Urinary bladder (tissue), 4 donors: Measurements from ENCODE around the gene AGPAT4. TPM values are rescaled to one million over a fixed set of nuclear protein-coding genes. Genes with fewer than 3 reads are reported as not detected.

Source experiments
- DNase-seq: peaks from one replicate; pipeline ENCODE4 v3.0.0-alpha.2; 2015; ENCODE audit errors: extremely low spot score
- H3K27ac ChIP-seq: one replicate; pipeline ENCODE4 v1.5.1; 2013; ENCODE audit warnings: low read depth, mild to moderate bottlenecking, moderate library complexity
- H3K36me3 ChIP-seq: one replicate; pipeline ENCODE4 v1.6.1; 2013; ENCODE audit warnings: mild to moderate bottlenecking, moderate library complexity; ENCODE audit not compliant: insufficient read depth
- H3K4me1 ChIP-seq: one replicate; pipeline ENCODE4 v1.6.1; 2013; ENCODE audit warnings: mild to moderate bottlenecking, moderate library complexity; ENCODE audit not compliant: insufficient read depth
- H3K4me3 ChIP-seq: one replicate; pipeline ENCODE4 v1.5.1; 2013; ENCODE audit warnings: low read depth, low read length
- WGBS: extraction: QIAGEN DNeasy Blood & Tissue Kit; methylation state at CpG from one replicate; pipeline ENCODE4 v1.1.7; 2013; 5-methylcytosine and 5-hydroxymethylcytosine counted together
- polyA plus RNA-seq: library from polyadenylated mRNA; stranded (reverse); fragments of 200-250 nt; gene quantifications from one replicate; pipeline ENCODE4 v1.2.3, GENCODE V29; 2013
- total RNA-seq: library from RNA; depleted of rRNA; stranded (reverse); fragments of >200 nt; gene quantifications from one replicate; pipeline ENCODE4 v1.2.3, GENCODE V29; 2014
- donor health status: healthy with polysubstance abuse.
- donor health status: healthy.

The AGPAT4 gene
- total and polyA plus RNA-seq, 2 donors, result 4.5 to 26.4 TPM

GRCh38 chr6:161163466-161164181 is 110.2 kb downstream of the AGPAT4 start:
- WGBS, result 94% methylated on average over 13 of the region's 13 CpGs
- Histone ChIP-seq H3K4me3 (no peak overlapping the region), H3K4me1 (no peaks in the 10 kb centered on the region), H3K36me3 (peaks cover 2% of the 10 kb centered on the region), H3K27ac (no peak overlapping the region)
- DNase-seq, result no peak

DNA sequence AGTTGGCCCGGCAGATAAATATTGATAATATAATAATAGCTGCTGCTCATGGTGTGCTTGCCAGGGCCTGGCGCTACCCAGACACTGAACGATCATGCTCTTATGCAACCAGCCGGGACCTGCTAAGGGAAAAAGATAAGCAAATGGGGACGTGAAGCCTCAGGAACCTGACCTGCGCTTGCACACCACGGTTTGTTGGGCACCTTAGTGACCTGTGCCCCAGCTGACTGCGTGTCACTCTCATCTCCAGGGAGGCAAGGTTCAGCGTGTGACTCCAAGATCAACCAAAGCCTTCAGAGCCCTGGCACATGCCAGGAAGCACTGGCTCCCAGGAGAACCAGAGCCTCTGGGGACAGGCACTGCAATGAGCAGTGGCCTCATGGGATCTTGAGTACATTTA is 111.1 kb downstream of the AGPAT4 start:
- H3K4me3 ChIP-seq, result no peak overlapping the region
- no peak for DNase-seq
- no peaks in the 10 kb centered on the region for H3K4me1 ChIP-seq
- H3K27ac ChIP-seq, result no peak overlapping the region
- 90% methylated on average over 9 of the region's 9 CpGs for WGBS
- H3K36me3 ChIP-seq, result peaks cover 2% of the 10 kb centered on the region

GRCh38 chr6:161161889-161162624 is 111.8 kb downstream of the AGPAT4 start:
- WGBS, result 91% methylated on average over 16 of the region's 16 CpGs
- Histone ChIP-seq H3K36me3 (peaks cover 2% of the 10 kb centered on the region), H3K4me1 (no peaks in the 10 kb centered on the region), H3K27ac (no peak overlapping the region), H3K4me3 (no peak overlapping the region)
- DNase-seq, result no peak

DNA sequence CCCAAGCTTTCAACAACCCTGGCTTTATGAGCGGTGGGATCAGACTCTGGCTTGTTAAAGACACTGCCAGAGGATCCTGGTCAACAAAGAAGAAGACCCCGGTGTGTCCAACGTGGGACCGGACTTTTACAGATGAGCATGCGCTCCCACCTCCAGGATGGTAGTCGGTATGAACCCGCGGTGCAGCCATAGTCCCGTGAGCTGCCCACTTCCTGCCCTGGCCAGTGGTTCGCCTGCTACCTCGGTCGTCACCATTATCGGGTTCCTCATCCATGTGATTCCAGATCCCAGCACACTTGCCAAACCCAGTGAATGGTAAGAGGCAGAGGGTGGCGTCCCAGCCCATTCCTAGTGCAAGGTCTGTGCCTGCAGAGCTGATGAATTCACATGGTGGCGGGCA is 112.7 kb downstream of the AGPAT4 start:
- Histone ChIP-seq H3K4me1 (no peaks in the 10 kb centered on the region), H3K27ac (no peak overlapping the region), H3K4me3 (no peak overlapping the region), H3K36me3 (peaks cover 2% of the 10 kb centered on the region)
- DNase-seq, result no peak
- 98% methylated on average over 15 of the region's 15 CpGs for WGBS

DNA sequence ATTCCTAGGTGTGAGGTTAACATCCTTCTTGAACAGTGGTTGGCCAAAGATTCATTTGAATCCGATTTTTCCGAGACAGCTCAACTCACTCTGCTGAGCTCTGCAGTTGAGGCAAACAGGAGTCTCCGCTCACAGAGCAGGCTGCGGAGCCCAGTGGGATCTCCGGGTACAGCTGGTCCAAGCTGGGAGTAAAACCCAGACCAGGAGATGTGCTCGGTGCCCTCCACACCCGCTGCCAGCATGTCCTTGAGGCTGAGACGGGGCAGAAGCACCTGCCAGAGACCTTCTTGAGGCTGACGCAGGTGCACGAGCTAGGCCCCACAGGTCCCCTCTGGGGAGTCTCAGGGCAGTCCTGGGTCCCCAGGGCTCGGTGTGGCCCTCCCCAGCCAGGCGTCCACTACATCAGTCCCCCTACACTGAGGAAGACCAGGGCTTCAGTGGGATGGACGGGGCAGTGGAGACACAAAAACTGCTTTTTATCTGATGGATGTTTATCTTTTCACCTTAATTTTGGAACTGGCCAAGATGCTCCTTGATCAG is 119.0 kb downstream of the AGPAT4 start:
- 97% methylated on average over 13 of the region's 13 CpGs for WGBS
- Histone ChIP-seq H3K36me3 (no peaks in the 10 kb centered on the region), H3K27ac (no peak overlapping the region), H3K4me1 (no peaks in the 10 kb centered on the region), H3K4me3 (no peak overlapping the region)
- DNase-seq, result no peak

DNA sequence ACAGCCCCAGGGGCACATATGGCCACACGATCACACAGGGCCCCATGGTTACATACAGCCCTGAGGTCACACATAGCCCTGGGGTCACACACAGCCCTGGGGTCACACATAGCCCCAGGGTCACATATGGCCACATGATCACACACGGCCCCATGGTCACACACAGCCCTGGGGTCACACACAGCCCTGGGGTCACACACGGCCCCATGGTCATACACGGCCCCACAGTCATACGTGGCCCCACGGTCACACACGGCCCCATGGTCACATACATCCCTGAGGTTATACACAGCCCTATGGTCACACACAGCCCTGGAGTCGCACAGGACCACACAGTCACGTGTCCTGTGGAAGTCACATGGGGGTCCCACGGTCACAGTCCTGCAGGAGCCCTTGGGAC is 120.1 kb downstream of the AGPAT4 start:
- DNase-seq, result no peak
- Histone ChIP-seq H3K27ac (no peak overlapping the region), H3K36me3 (no peaks in the 10 kb centered on the region), H3K4me1 (no peaks in the 10 kb centered on the region), H3K4me3 (no peak overlapping the region)
- 93% methylated on average over 10 of the region's 10 CpGs for WGBS

- H3K4me3 ChIP-seq, result no peak overlapping the region
- no peak overlapping the region for H3K27ac ChIP-seq
- WGBS, result 96% methylated on average over 18 of the region's 18 CpGs
- no peaks in the 10 kb centered on the region for H3K36me3 ChIP-seq
- no peaks in the 10 kb centered on the region for H3K4me1 ChIP-seq
- DNase-seq, result no peak
Observed at GRCh38 chr6:161152907-161153662, 120.8 kb downstream of the AGPAT4 start.

GRCh38 chr6:161152527-161152862 is 121.4 kb downstream of the AGPAT4 start:
- no peak for DNase-seq
- Histone ChIP-seq H3K4me3 (no peak overlapping the region), H3K36me3 (no peaks in the 10 kb centered on the region), H3K4me1 (no peaks in the 10 kb centered on the region), H3K27ac (no peak overlapping the region)
- WGBS, result 87% methylated on average over 9 of the region's 9 CpGs

GRCh38 chr6:161151660-161152526 is 122.0 kb downstream of the AGPAT4 start:
- no peaks in the 10 kb centered on the region for H3K36me3 ChIP-seq
- no peak for DNase-seq

GRCh38 chr6:161151059-161151645 is 122.7 kb downstream of the AGPAT4 start:
- DNase-seq, result no peak
- WGBS, result 95% methylated on average over 18 of the region's 18 CpGs

More at GRCh38 chr6:161151660-161152526, 122.0 kb downstream of the AGPAT4 start:
- Histone ChIP-seq H3K27ac (no peak overlapping the region), H3K4me3 (no peak overlapping the region), H3K4me1 (no peaks in the 10 kb centered on the region)
- WGBS, result 92% methylated on average over 19 of the region's 19 CpGs

GRCh38 chr6:161150566-161150965 is 123.3 kb downstream of the AGPAT4 start:
- Histone ChIP-seq H3K4me3 (no peak overlapping the region), H3K4me1 (no peaks in the 10 kb centered on the region), H3K27ac (no peak overlapping the region), H3K36me3 (no peaks in the 10 kb centered on the region)
- no peak for DNase-seq
- WGBS, result 97% methylated on average over 8 of the region's 8 CpGs

More at GRCh38 chr6:161151059-161151645, 122.7 kb downstream of the AGPAT4 start:
- no peaks in the 10 kb centered on the region for H3K4me1 ChIP-seq
- no peak overlapping the region for H3K4me3 ChIP-seq
- H3K27ac ChIP-seq, result no peak overlapping the region
- no peaks in the 10 kb centered on the region for H3K36me3 ChIP-seq

- Histone ChIP-seq H3K4me3 (no peak overlapping the region), H3K36me3 (no peaks in the 10 kb centered on the region), H3K27ac (no peak overlapping the region), H3K4me1 (no peaks in the 10 kb centered on the region)
- no peak for DNase-seq
- WGBS, result 94% methylated on average over 5 of the region's 5 CpGs
Observed at GRCh38 chr6:161150136-161150535, 123.7 kb downstream of the AGPAT4 start.
